ENCODE data around the gene SCUBE2.
"Not testable (repeated sequence)": the region's sequence is repeated elsewhere in the genome, so short reads cannot be mapped to it uniquely, and the experiment has no call there.

Gene SCUBE2

GRCh38 chr11:9001736-9002135, 89.7 kb downstream of the SCUBE2 start:
- DNase-seq (ENCODE audit: extremely low spot score) = no peak
- ChIA-PET POLR2A (no interaction called here), CTCF (interaction anchor here (7.1 kb wide), 1 partner anchor 14 kb away, joined by 62 read pairs; no protein-coding TSS in a partner anchor)
- no peak for TF ChIP-seq CTCF (IDR thresholded peaks at IDR 0.05; ENCODE audit: control extremely low read depth, extremely low read depth, low read depth, missing control alignments)

GRCh38 chr11:8998017-8998416, 93.4 kb downstream of the SCUBE2 start:
- no peak for TF ChIP-seq CTCF (IDR thresholded peaks at IDR 0.05; ENCODE audit: control extremely low read depth, extremely low read depth, low read depth, missing control alignments)
- POLR2A ChIA-PET = no interaction called here
- CTCF ChIA-PET = interaction anchor here (1.6 to 7.1 kb wide), 4 partner anchors 9 to 140 kb away, joined by 3 to 62 read pairs (median 8); no protein-coding TSS in a partner anchor
- no peak for DNase-seq (ENCODE audit: extremely low spot score)

DNA sequence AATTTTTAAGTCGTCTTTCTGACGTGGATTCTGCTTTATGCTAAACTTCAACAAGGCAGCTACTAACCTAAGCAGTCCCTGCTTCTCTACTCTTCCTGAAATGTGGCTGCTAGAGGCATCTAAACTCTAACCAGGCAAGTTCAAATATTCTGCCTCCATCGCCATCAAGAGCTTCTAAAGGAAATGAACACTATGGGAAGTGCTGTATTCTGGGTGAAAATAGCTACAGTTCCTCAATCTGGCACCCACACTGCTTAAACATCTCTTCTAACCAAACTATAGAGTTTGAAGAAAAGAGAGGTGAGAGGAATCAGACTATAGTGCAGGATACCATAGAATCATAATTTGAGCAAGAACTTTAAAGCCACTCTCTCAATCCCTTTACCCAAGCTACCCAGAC, 93.9 kb downstream of the SCUBE2 start:
- no peak for DNase-seq (ENCODE audit: extremely low spot score)

GRCh38 chr11:8989453-8989852, 101.9 kb downstream of the SCUBE2 start:
- POLR2A ChIA-PET = no interaction called here
- DNase-seq (ENCODE audit: extremely low spot score) = no peak
- TF ChIP-seq CTCF (IDR thresholded peaks at IDR 0.05; ENCODE audit: control extremely low read depth, extremely low read depth, low read depth, missing control alignments) = no peak
- CTCF ChIA-PET = no interaction called here

More for the DNA sequence above, 93.9 kb downstream of the SCUBE2 start:
- POLR2A ChIA-PET = no interaction called here
- TF ChIP-seq CTCF (IDR thresholded peaks at IDR 0.05; ENCODE audit: control extremely low read depth, extremely low read depth, low read depth, missing control alignments) = no peak
- CTCF ChIA-PET = interaction anchor here (1.6 to 7.1 kb wide), 4 partner anchors 9 to 141 kb away, joined by 3 to 62 read pairs (median 8); no protein-coding TSS in a partner anchor

DNA sequence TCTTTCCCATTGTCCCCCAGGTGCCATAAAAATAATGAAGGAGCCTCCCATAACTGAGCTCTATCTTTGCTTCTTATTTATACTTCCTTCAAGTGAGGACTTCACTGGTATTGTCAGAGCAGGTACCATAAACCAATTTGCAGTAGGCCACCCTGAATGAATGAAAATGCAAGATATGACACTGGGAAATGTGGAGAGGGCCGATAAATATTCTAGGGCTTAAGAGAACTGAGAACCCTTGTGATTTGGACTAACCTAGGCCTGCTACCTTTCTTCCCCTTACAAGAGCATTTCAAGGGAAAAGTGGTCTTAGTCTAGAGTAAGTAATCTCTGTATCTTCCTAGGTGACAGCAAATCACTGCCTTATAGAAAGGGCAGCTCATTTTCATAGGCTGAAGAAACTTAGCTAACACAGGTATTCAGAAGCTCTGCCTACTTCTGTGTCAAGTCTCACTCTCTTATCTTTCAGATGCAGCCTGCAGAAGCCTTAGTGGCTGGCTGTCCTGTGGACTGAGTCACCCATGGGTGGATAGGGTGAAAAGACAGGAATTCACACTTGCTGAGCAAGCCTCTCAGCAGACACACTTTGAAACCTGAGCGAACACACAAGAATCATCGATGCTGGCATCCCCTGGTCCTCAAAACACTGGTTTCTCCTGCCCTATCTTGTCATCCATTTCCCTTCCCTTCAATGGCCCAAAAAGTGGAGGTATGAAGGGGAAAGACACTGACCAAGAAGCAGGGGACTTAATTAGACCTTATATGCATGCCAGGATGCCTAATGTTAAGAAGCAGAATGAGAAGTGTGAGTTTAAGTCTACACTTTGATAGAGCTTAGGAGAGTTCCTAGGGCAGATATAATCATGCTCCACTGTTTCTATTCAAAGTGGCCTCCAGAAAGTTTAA, 102.8 kb downstream of the SCUBE2 start:
- DNase-seq (ENCODE audit: extremely low spot score) = no peak
- ChIA-PET POLR2A (no interaction called here), CTCF (interaction anchor here (1.0 to 1.6 kb wide), 4 partner anchors 9 to 29 kb away, joined by 3 to 9 read pairs (median 4); no protein-coding TSS in a partner anchor)
- no peak for TF ChIP-seq CTCF (IDR thresholded peaks at IDR 0.05; ENCODE audit: control extremely low read depth, extremely low read depth, low read depth, missing control alignments)

DNA sequence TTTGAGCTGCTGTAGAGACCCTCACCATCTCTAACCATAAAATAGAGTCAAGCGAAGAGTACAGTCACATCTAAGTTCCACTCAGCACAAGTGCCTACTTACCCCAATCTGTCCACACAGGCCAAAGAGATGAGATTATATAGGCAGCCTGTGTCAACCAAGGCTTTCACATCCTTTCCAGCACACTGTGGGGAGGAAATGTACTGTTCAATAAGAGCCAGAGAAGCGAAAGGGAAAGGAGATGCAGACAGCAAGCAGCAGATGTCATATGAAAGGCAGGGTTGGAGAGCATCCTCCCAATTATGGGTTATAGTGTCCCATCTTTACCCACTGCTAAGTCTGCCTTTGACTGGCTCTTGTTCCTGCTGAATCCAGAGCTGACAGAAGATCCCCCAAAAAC, 104.0 kb downstream of the SCUBE2 start:
- no peak for TF ChIP-seq CTCF (IDR thresholded peaks at IDR 0.05; ENCODE audit: control extremely low read depth, extremely low read depth, low read depth, missing control alignments)
- CTCF ChIA-PET = interaction anchor here (1.0 to 1.6 kb wide), 4 partner anchors 10 to 30 kb away, joined by 3 to 9 read pairs (median 4); no protein-coding TSS in a partner anchor
- POLR2A ChIA-PET = no interaction called here
- DNase-seq (ENCODE audit: extremely low spot score) = no peak

GRCh38 chr11:8986772-8987171, 104.6 kb downstream of the SCUBE2 start:
- POLR2A ChIA-PET = not testable (repeated sequence)
- CTCF ChIA-PET = interaction anchor here (1.5 to 1.6 kb wide), 3 partner anchors 26 to 151 kb away, joined by 3 to 4 read pairs (median 3); no protein-coding TSS in a partner anchor

More at GRCh38 chr11:8986772-8987171, 104.6 kb downstream of the SCUBE2 start:
- DNase-seq (ENCODE audit: extremely low spot score) = not testable (repeated sequence)
